ENCODE measurements around the gene TRIM60.
"Not testable (repeated sequence)": the region's sequence is repeated elsewhere in the genome, so short reads cannot be mapped to it uniquely, and the experiment has no call there.

TRIM60 gene

GRCh38 chr4:165031436-165032211, at the start of gene TRIM60:
Gene TRIM60 (plus strand): TSS chr4:165031999. CDS start chr4:165040073, 8,074 bp downstream.
- no peak for DNase-seq

GRCh38 chr4:164989471-164989870, 42.3 kb upstream of the TRIM60 start:
- no peak for DNase-seq

- DNase-seq, result not testable (repeated sequence)
Observed at GRCh38 chr4:164990786-164991185, 41.0 kb upstream of the TRIM60 start.

- not testable (repeated sequence) for DNase-seq
Observed at GRCh38 chr4:164996123-164996522, 35.7 kb upstream of the TRIM60 start.

- DNase-seq, result no peak
Observed at GRCh38 chr4:164997324-164997723, 34.5 kb upstream of the TRIM60 start.

- peak; percentile 15 for DNase-seq
Observed at GRCh38 chr4:164997941-164998340, 33.9 kb upstream of the TRIM60 start.

GRCh38 chr4:164998526-164999080, 33.2 kb upstream of the TRIM60 start:
- DNase-seq, result not testable (repeated sequence)

GRCh38 chr4:165001957-165002356, 29.8 kb upstream of the TRIM60 start:
- DNase-seq, result not testable (repeated sequence)

- DNase-seq, result no peak
Observed at GRCh38 chr4:165005352-165005925, 26.4 kb upstream of the TRIM60 start.

GRCh38 chr4:165006456-165006855, 25.3 kb upstream of the TRIM60 start:
- no peak for DNase-seq

- no peak for DNase-seq
Observed at GRCh38 chr4:165006886-165007285, 24.9 kb upstream of the TRIM60 start.

- no peak for DNase-seq
Observed at GRCh38 chr4:165009493-165010227, 22.1 kb upstream of the TRIM60 start.

- DNase-seq, result no peak
Observed at GRCh38 chr4:165010487-165010886, 21.3 kb upstream of the TRIM60 start.

GRCh38 chr4:165010991-165011390, 20.8 kb upstream of the TRIM60 start:
- DNase-seq, result no peak

GRCh38 chr4:165011403-165011802, 20.4 kb upstream of the TRIM60 start:
- no peak for DNase-seq

GRCh38 chr4:165013691-165014090, 18.1 kb upstream of the TRIM60 start:
- no peak for DNase-seq

GRCh38 chr4:165016971-165017370, 14.8 kb upstream of the TRIM60 start:
- no peak for DNase-seq

GRCh38 chr4:165019995-165020394, 11.8 kb upstream of the TRIM60 start:
- not testable (repeated sequence) for DNase-seq

- DNase-seq, result not testable (repeated sequence)
Observed at GRCh38 chr4:165025782-165026181, 6.0 kb upstream of the TRIM60 start.

- DNase-seq, result no peak
Observed at GRCh38 chr4:165027762-165028402, 3.9 kb upstream of the TRIM60 start.

GRCh38 chr4:165048170-165048569, 16.4 kb downstream of the TRIM60 start:
- no peak for DNase-seq

GRCh38 chr4:165052627-165053026, 20.8 kb downstream of the TRIM60 start:
- DNase-seq, result no peak

- no peak for DNase-seq
Observed at GRCh38 chr4:165053645-165054044, 21.8 kb downstream of the TRIM60 start, which contains the start of gene TRIM75. Gene TRIM75 (plus strand): TSS chr4:165053866. CDS start chr4:165059148, 5,282 bp downstream.

Measured in NCI-H1092 (cell line).